Neutrophil (primary cell): ENCODE results near the gene RESP18.
"Not testable (repeated sequence)": the region's sequence is repeated elsewhere in the genome, so short reads cannot be mapped to it uniquely, and the experiment has no call there.

ENCODE experiments used
- H3K27ac ChIP-seq: fragments of 200-600 bp; sonication (generic); 2 replicates; pipeline ENCODE4 v1.5.1; 2016; ENCODE audit warnings: mild to moderate bottlenecking, moderate library complexity
- H3K27me3 ChIP-seq: fragments of 200-600 bp; sonication (generic); 2 replicates; pipeline ENCODE4 v1.6.0; 2016; ENCODE audit warnings: mild to moderate bottlenecking
- H3K36me3 ChIP-seq: fragments of 200-600 bp; sonication (generic); 2 replicates; pipeline ENCODE4 v1.5.1; 2017
- H3K4me1 ChIP-seq, 2 experiments: fragments of 200-600 bp in 1 of 2; sonication (generic) in 1 of 2; 1 replicate in 1 of 2; 2 replicates in 1 of 2; pipeline versions ENCODE4 v1.5.1 to v1.6.1; 2013 to 2016; ENCODE audit warnings: low read depth in 1 of 2, low read length in 1 of 2, mild to moderate bottlenecking in 1 of 2, moderate library complexity in 1 of 2; ENCODE audit not compliant: control insufficient read depth in 1 of 2, insufficient read depth in 1 of 2
- H3K4me3 ChIP-seq, 2 experiments: fragments of 200-600 bp in 1 of 2; sonication (generic) in 1 of 2; 1 replicate in 1 of 2; 2 replicates in 1 of 2; pipeline ENCODE4 v1.5.1; 2013 to 2016; ENCODE audit warnings: low read depth in 1 of 2, low read length in 1 of 2, mild to moderate bottlenecking in 1 of 2, moderate library complexity in 1 of 2
- H3K9me3 ChIP-seq: fragments of 200-600 bp; sonication (generic); 2 replicates; pipeline ENCODE4 v1.5.1; 2016
- CTCF ChIP-seq: fragments of 200-600 bp; sonication (generic); IDR thresholded peaks from 2 replicates; pipeline ENCODE4 v1.5.1; 2016; ENCODE audit warnings: antibody characterized with exemption

The RESP18 gene

GRCh38 chr2:219325657-219326315, 6.8 kb downstream of the RESP18 start:
- TF ChIP-seq CTCF: no peak
- no peaks in the 10 kb centered on the region for H3K36me3 ChIP-seq
- H3K27me3 ChIP-seq: peaks cover 96% of the 10 kb centered on the region
- H3K9me3 ChIP-seq: no peaks in the 10 kb centered on the region
- H3K27ac ChIP-seq: no peak overlapping the region
- H3K4me1 ChIP-seq: no peaks in the 10 kb centered on the region
- no peak overlapping the region for H3K4me3 ChIP-seq

DNA sequence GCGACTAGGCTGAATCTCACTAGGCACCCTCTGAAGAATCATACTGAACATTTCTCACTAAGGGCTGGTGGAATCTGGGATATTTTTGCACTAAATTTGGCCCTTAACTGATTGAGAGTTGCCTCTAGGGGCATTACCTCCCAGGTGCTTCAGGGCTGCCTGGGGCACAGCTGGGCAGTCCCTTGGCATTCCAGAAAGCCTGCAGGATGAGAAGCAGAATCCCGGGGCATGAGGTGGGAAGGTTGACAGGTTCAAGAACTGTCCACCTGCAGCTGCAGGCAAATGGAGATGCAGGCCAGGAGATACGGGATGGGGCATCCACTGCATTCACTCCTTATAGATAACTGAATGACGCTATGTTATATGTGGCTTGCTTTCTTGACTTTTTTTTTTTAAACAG, 7.4 kb downstream of the RESP18 start:
- H3K27me3 ChIP-seq: peaks cover 94% of the 10 kb centered on the region

DNA sequence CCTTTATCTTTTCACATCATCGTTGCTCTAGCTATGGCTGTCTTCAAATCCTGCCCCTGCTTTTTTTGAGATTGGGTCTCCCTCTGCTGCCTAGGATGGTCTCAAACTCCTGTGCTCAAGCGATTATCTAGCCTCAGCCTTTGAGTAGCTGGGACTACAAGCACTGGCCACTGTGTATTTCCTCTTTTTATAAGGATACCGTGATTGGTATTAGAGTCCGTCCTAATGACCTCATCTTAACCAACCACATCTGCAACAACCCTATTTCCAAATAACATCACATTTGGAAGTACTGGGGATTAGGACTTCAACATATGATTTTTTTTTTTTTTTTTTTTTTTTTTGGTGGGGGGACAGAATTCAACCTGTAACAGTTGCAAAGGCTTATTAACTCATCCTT, 9.1 kb downstream of the RESP18 start:
- peaks cover 90% of the 10 kb centered on the region for H3K27me3 ChIP-seq
- TF ChIP-seq CTCF: no peak
- H3K36me3 ChIP-seq: no peaks in the 10 kb centered on the region
- no peak overlapping the region for H3K27ac ChIP-seq
- no peaks in the 10 kb centered on the region for H3K9me3 ChIP-seq
- H3K4me1 ChIP-seq: no peaks in the 10 kb centered on the region
- H3K4me3 ChIP-seq: no peak overlapping the region

More for the DNA sequence above, 7.4 kb downstream of the RESP18 start:
- no peak overlapping the region for H3K27ac ChIP-seq
- H3K36me3 ChIP-seq: no peaks in the 10 kb centered on the region
- no peak for TF ChIP-seq CTCF
- H3K4me1 ChIP-seq: no peaks in the 10 kb centered on the region
- H3K4me3 ChIP-seq: no peak overlapping the region
- H3K9me3 ChIP-seq: no peaks in the 10 kb centered on the region

DNA sequence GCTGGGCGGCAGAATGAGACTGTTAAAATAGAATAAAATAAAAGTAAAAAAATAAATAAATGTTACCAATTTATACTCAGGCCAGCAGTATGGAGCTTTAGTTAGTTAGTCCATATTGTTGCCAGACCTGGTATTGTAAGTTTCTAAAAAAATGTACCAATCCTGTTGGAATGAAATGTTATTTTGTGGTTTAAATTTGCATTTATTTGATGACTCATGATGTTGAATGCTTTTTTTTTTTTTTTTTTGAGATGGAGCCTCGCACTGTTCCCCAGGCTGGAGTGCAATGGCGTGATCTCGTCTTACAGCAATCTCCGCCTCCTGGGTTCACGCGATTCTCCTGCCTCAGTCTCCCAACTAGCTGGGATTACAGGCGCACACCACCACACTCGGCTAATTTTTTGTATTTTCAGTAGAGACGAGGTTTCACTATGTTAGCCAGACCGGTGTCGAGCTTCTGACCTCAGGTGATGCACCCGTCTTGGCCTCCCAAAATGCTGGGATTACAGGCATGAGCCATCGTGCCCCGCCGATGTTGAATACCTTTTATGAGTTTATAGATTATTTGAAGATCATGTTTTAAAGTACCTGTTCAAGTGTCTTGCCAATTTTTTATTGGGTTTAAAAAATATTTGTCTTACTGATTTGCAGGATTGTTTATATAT, 17.6 kb downstream of the RESP18 start:
- Histone ChIP-seq H3K4me3 (no peak overlapping the region), H3K27ac (no peak overlapping the region), H3K27me3 (peaks cover 59% of the 10 kb centered on the region), H3K9me3 (no peaks in the 10 kb centered on the region), H3K4me1 (no peaks in the 10 kb centered on the region), H3K36me3 (no peaks in the 10 kb centered on the region)
- no peak for TF ChIP-seq CTCF

DNA sequence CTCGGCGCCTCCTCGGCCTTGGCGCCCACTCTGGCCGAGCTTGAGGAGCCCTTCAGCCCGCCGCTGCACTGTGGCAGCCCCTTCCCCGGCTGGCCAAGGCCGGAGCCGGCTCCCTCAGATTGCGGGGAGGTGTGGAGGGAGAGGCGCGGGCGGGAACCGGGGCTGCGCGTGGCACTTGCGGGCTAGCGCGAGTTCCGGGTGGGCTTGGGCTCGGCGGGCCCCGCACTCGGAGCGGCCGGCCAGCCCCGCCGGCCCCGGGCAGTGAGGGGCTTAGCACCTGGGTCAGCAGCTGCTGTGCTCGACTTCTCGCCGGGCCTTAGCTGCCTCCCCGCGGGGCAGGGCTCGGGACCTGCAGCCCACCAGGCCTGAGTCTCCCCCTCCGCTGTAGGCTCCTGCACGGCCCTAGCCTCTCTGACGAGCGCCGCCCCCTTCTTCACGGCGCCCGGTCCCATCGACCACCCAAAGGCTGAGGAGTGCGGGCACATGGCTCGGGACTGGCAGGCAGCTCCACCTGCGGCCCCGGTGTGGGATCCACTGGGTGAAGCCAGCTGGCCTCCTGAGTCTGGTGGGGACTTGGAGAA, 19.8 kb downstream of the RESP18 start:
- H3K36me3 ChIP-seq, H3K27ac ChIP-seq: not testable (repeated sequence)

DNA sequence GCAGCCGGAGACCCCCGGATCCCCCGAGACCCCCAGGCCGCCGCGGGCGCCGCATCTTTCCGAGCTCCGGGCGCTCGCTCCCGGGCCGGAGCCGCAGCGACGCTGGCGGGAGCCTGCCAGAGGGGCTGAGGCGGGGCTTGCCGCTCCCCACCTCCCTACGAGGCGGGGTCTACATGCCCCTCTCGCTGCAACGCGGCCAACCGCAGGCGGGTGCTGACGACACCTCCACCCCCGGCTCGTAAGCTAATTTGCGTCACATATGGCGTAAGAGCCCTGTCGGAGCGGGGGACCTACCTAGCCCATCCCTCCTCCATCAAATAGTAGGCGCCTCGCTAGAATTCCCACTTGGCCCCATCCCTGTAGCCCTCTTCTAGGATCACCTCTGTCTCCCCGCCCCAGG, 23.3 kb downstream of the RESP18 start, which contains the start of gene PTPRN:
Gene PTPRN (minus strand): TSS at position 124 of the 400 bp plus-strand sequence. CDS start 69 bp downstream, at position 55.
- peaks cover 83% of the 10 kb centered on the region for H3K27me3 ChIP-seq
- no peak within 1 kb of the TSS for H3K4me3 ChIP-seq
- H3K36me3 ChIP-seq: no peaks in the 10 kb centered on the region
- no peaks in the 10 kb centered on the region for H3K9me3 ChIP-seq
- no peak for TF ChIP-seq CTCF
- H3K4me1 ChIP-seq: no peaks in the 10 kb centered on the region
- H3K27ac ChIP-seq: no peak within 1 kb of the TSS

More for the DNA sequence above, 19.8 kb downstream of the RESP18 start:
- H3K4me3 ChIP-seq, H3K9me3 ChIP-seq, H3K4me1 ChIP-seq: not testable (repeated sequence)
- peaks cover 63% of the 10 kb centered on the region for H3K27me3 ChIP-seq
